ENCODE measurements around the gene KCNMA1. TPM values are rescaled to one million over a fixed set of nuclear protein-coding genes. Genes with fewer than 3 reads are reported as not detected.

Gene KCNMA1
- total and polyA plus RNA-seq, 9 of the 15 experiments (the other 6 are each of a cell fraction or from before 2014, with no cell fraction given): 0.01 to 0.95 (median 0.15) TPM; not detected in 4

DNA sequence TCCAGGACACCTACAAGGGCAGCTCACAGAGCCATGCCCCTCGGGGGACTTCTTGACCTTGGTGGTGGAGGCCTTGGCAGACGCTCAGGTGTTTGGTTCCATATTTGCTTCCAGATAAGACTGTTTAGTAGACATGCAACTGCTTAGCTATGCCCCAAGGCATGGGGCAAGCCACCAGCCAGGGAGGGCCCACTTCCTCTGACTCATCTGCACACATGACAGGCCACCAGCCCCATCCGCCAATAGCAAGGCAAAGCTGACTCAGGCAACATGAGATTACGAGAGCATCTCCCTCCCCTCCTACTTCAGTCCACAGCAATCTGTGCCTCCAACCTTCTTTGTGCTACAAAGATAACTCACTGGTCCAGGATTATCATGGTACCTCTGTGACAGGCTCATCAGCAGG lies 54.9 kb downstream of the KCNMA1 start (continued):
- TF ChIP-seq, protein P1, sequence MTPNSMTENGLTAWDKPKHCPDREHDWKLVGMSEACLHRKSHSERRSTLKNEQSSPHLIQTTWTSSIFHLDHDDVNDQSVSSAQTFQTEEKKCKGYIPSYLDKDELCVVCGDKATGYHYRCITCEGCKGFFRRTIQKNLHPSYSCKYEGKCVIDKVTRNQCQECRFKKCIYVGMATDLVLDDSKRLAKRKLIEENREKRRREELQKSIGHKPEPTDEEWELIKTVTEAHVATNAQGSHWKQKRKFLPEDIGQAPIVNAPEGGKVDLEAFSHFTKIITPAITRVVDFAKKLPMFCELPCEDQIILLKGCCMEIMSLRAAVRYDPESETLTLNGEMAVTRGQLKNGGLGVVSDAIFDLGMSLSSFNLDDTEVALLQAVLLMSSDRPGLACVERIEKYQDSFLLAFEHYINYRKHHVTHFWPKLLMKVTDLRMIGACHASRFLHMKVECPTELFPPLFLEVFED (CRISPR knock-in tag; conservative IDR thresholded peaks at IDR 0.05): no peak
- TF ChIP-seq, protein P2, sequence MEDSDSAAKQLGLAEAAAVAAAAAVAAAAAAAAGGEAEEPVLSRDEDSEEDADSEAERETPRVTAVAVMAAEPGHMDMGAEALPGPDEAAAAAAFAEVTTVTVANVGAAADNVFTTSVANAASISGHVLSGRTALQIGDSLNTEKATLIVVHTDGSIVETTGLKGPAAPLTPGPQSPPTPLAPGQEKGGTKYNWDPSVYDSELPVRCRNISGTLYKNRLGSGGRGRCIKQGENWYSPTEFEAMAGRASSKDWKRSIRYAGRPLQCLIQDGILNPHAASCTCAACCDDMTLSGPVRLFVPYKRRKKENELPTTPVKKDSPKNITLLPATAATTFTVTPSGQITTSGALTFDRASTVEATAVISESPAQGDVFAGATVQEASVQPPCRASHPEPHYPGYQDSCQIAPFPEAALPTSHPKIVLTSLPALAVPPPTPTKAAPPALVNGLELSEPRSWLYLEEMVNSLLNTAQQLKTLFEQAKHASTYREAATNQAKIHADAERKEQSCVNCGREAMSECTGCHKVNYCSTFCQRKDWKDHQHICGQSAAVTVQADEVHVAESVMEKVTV (CRISPR knock-in tag; IDR thresholded peaks at IDR 0.05): no peak
- no peak for TF ChIP-seq ZZZ3 (IDR thresholded peaks at IDR 0.05)
- TF ChIP-seq HSF4 (CRISPR knock-in tag; IDR thresholded peaks at IDR 0.05; ENCODE audit: borderline replicate concordance): no peak
- TF ChIP-seq JUND (IDR thresholded peaks at IDR 0.05; ENCODE audit: borderline replicate concordance, low read depth, low read length): peak; percentile 96
- TF ChIP-seq JUND (tag; IDR thresholded peaks at IDR 0.05; ENCODE audit: borderline replicate concordance, low read depth, low read length): peak; percentile 95; the same call in 2 of the 3 replicates
- peak; percentile 81 for TF ChIP-seq ZNF134 (CRISPR knock-in tag; conservative IDR thresholded peaks at IDR 0.05)
- TF ChIP-seq SETDB1 (IDR thresholded peaks at IDR 0.05; ENCODE audit: low read length): no peak
- no peak for TF ChIP-seq SAP30 (IDR thresholded peaks at IDR 0.05; ENCODE audit: borderline replicate concordance, insufficient read depth, low read depth, low read length, poor library complexity, severe bottlenecking)
- no peak for TF ChIP-seq NR2C1 (IDR thresholded peaks at IDR 0.05)
- TF ChIP-seq NR2C1 (tag; IDR thresholded peaks at IDR 0.05): no peak
- TF ChIP-seq, protein P3, sequence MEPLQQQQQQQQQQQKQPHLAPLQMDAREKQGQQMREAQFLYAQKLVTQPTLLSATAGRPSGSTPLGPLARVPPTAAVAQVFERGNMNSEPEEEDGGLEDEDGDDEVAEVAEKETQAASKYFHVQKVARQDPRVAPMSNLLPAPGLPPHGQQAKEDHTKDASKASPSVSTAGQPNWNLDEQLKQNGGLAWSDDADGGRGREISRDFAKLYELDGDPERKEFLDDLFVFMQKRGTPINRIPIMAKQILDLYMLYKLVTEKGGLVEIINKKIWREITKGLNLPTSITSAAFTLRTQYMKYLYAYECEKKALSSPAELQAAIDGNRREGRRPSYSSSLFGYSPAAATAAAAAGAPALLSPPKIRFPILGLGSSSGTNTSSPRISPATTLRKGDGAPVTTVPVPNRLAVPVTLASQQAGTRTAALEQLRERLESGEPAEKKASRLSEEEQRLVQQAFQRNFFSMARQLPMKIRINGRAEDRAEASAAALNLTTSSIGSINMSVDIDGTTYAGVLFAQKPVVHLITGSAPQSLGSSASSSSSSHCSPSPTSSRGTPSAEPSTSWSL (CRISPR knock-in tag; IDR thresholded peaks at IDR 0.05; ENCODE audit: borderline replicate concordance): no peak
- TF ChIP-seq PTRF (tag; IDR thresholded peaks at IDR 0.05): no peak
- TF ChIP-seq, protein P4, sequence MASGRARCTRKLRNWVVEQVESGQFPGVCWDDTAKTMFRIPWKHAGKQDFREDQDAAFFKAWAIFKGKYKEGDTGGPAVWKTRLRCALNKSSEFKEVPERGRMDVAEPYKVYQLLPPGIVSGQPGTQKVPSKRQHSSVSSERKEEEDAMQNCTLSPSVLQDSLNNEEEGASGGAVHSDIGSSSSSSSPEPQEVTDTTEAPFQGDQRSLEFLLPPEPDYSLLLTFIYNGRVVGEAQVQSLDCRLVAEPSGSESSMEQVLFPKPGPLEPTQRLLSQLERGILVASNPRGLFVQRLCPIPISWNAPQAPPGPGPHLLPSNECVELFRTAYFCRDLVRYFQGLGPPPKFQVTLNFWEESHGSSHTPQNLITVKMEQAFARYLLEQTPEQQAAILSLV (tag; IDR thresholded peaks at IDR 0.05): no peak
- no peak for TF ChIP-seq ATF1 (CRISPR knock-in tag; IDR thresholded peaks at IDR 0.05)
- TF ChIP-seq ATF1 (tag; IDR thresholded peaks at IDR 0.05): peak; percentile 50; the same call in 1 of the 2 replicates
- TF ChIP-seq, protein P5, sequence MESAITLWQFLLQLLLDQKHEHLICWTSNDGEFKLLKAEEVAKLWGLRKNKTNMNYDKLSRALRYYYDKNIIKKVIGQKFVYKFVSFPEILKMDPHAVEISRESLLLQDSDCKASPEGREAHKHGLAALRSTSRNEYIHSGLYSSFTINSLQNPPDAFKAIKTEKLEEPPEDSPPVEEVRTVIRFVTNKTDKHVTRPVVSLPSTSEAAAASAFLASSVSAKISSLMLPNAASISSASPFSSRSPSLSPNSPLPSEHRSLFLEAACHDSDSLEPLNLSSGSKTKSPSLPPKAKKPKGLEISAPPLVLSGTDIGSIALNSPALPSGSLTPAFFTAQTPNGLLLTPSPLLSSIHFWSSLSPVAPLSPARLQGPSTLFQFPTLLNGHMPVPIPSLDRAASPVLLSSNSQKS (CRISPR knock-in tag; IDR thresholded peaks at IDR 0.05): no peak
- TF ChIP-seq HNRNPL (IDR thresholded peaks at IDR 0.05; ENCODE audit: low read depth, low read length): no peak
- TF ChIP-seq JUN (IDR thresholded peaks at IDR 0.05; ENCODE audit: borderline replicate concordance, low read depth, low read length): peak; percentile 85
- no peak for TF ChIP-seq JUN (CRISPR knock-in tag; IDR thresholded peaks at IDR 0.05; ENCODE audit: borderline replicate concordance)
- no peak for TF ChIP-seq EWSR1 (IDR thresholded peaks at IDR 0.05; ENCODE audit: borderline replicate concordance, low read depth, partially characterized antibody)
